Erythroblast (primary cell): ENCODE data around the gene ERCC6L.
A peak's percentile ranks its signal among the peaks of the same experiment; 100 is the strongest.

ENCODE experiments used
- DNase-seq, 2 experiments: peaks; one replicate each; lab custom pipeline; 2025; lab: John Stamatoyannopoulos, UW
- GATA1 ChIP-seq: IDR thresholded peaks from 2 replicates; pipeline ENCODE4 v1.6.1; 2011; ENCODE audit warnings: low read depth, mild to moderate bottlenecking, control low read depth, low read length, moderate library complexity
- POLR2A ChIP-seq: IDR thresholded peaks from 2 replicates; pipeline ENCODE4 v1.6.1; 2011; ENCODE audit warnings: mild to moderate bottlenecking, low read length

Gene ERCC6L

DNA sequence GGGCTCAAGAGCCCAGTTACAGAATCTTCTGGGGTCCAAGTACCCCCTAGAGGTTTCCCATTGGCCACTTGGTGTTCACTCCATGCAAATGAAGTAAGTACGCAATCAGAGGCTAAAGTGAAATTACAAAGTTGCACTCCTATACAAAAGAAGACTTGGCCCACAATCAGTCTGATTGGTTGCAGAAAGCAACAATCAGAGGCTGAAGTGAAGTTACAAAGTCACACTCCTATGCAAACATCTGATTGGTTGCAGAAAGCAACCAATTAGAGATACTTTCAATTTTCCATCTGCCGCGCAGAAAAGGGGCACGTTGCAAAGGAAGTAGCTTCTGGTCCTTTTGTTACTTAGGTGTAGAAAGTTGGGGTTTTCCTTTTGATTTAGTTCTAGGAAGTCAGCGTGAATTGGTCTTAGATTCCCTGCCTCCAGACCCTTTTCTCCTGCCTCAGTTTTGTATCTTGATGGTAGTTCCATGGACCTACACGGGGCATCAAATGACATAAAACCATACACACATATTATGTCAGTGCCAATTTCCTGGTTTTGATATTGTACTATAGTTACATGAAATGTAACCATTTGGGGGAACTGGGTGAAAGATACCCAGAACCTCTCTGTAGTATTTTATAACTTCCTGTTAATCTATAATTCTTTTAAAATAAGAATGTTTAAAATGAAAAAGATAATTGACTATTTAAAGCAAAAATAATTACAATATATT is 69.7 kb downstream of the ERCC6L start:
- DNase-seq, result peak; percentile 0 to 2
- TF ChIP-seq POLR2A (no peak), GATA1 (no peak)

GRCh38 chrX:72165551-72165950 is 73.3 kb downstream of the ERCC6L start:
- TF ChIP-seq POLR2A, result no peak
- no peak for TF ChIP-seq GATA1

GRCh38 chrX:72159769-72160168 is 79.1 kb downstream of the ERCC6L start:
- TF ChIP-seq POLR2A, result no peak
- TF ChIP-seq GATA1, result no peak
- no peak for DNase-seq

More at GRCh38 chrX:72165551-72165950, 73.3 kb downstream of the ERCC6L start:
- DNase-seq, result no peak

DNA sequence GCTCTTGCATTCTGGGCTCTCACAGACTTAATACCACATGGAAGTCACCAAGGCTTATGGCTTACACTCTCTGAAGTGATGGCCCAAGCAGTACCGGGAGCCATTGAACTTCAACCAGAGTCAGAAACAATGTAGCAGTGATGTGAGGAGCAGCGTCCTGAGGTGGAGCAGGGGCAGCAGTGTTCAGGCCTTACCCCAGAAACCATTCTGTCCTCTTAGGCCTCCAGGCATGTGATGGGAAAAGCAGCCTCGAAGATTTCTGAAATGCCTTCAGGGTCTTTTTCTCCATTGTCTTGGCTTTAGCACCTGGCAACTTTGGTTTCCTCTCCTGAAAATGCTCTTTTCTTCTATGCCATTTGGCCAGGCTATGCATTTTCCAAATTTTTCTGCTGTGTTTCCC is 80.1 kb downstream of the ERCC6L start:
- no peak for DNase-seq
- no peak for TF ChIP-seq POLR2A
- no peak for TF ChIP-seq GATA1
